Spleen (tissue), 11 donors: ENCODE results near the gene PPP1CC. TPM values are rescaled to one million over a fixed set of nuclear protein-coding genes. Genes with fewer than 3 reads are reported as not detected.
A peak's percentile ranks its signal among the peaks of the same experiment; 100 is the strongest.

Experiments
- DNase-seq: peaks from one replicate; pipeline ENCODE4 v3.0.0-alpha.2; 2020
- H3K27ac ChIP-seq, 8 donors: fragments of 200-600 bp; sonication (generic) in 7 of 8; 1 replicate in 4 of 8; 2 replicates in 4 of 8; pipeline versions ENCODE4 v1.5.0 to v1.8.0; 2016 to 2021; ENCODE audit warnings: inconsistent platforms in 4 of 8, mild to moderate bottlenecking in 4 of 8, moderate library complexity in 1 of 8
- H3K27me3 ChIP-seq, 7 donors: fragments of 200-600 bp; sonication (generic) in 6 of 7; replicated peaks in 1 of 7; 1 replicate in 4 of 7; 2 replicates in 3 of 7; pipeline versions ENCODE4 v1.5.0 to v1.8.0; 2016 to 2021; ENCODE audit warnings: inconsistent platforms in 3 of 7, mild to moderate bottlenecking in 1 of 7
- H3K36me3 ChIP-seq, 6 donors: fragments of 200-600 bp; sonication (generic) in 5 of 6; 1 replicate in 4 of 6; 2 replicates in 2 of 6; pipeline versions ENCODE4 v1.5.0 to v1.8.0; 2016 to 2021; ENCODE audit warnings: inconsistent platforms in 2 of 6
- H3K4me1 ChIP-seq, 6 donors: fragments of 200-600 bp; sonication (generic) in 5 of 6; 1 replicate in 3 of 6; 2 replicates in 3 of 6; pipeline versions ENCODE4 v1.5.0 to v1.8.0; 2016 to 2021; ENCODE audit warnings: inconsistent platforms in 3 of 6
- H3K4me3 ChIP-seq, 8 donors: fragments of 200-600 bp; sonication (generic) in 7 of 8; 1 replicate in 4 of 8; 2 replicates in 4 of 8; pipeline versions ENCODE4 v1.5.0 to v1.8.0; 2016 to 2021; ENCODE audit warnings: inconsistent platforms in 4 of 8, mild to moderate bottlenecking in 4 of 8, moderate library complexity in 2 of 8
- H3K9me3 ChIP-seq, 8 donors: fragments of 200-600 bp; sonication (generic) in 7 of 8; 1 replicate in 4 of 8; 2 replicates in 4 of 8; pipeline versions ENCODE4 v1.5.0 to v1.8.0; 2016 to 2021; ENCODE audit warnings: inconsistent platforms in 4 of 8
- CTCF ChIP-seq, 11 experiments: fragments of 200-600 bp in 7 of 11; fragments of 450-650 bp in 4 of 11; sonication (generic) in 4 of 11; IDR thresholded peaks in 8 of 11; conservative IDR thresholded peaks in 3 of 11; 1 replicate in 7 of 11; 2 replicates in 4 of 11; pipeline versions ENCODE4 v1.4.0 to v1.8.0; 2016 to 2021; ENCODE audit warnings: antibody characterized with exemption in 11 of 11, inconsistent platforms in 4 of 11, mild to moderate bottlenecking in 1 of 11
- POLR2A ChIP-seq, 3 donors: fragments of 450-650 bp; IDR thresholded peaks; one replicate each; pipeline ENCODE4 v1.5.1; 2017; ENCODE audit warnings: antibody characterized with exemption in 3 of 3, mild to moderate bottlenecking in 1 of 3
- POLR2AphosphoS5 ChIP-seq, 3 donors: sonication (generic); formaldehyde crosslinking; IDR thresholded peaks; one replicate each; pipeline ENCODE4 v1.5.1; 2017; ENCODE audit warnings: antibody characterized with exemption in 3 of 3
- WGBS, 5 donors: extraction: QIAGEN DNeasy Blood & Tissue Kit in 3 of 5; methylation state at CpG; one replicate each; pipeline versions ENCODE4 v1.1.5 to v1.1.7; 2013 to 2018; 5-methylcytosine and 5-hydroxymethylcytosine counted together
- intact Hi-C: fragments of 100-400 bp; cut with DNase I; formaldehyde crosslinking; loops from one replicate; pipeline ENCODE4 v1.15.0; 2023; ENCODE audit warnings: low total_unique reads
- polyA plus RNA-seq, 3 donors: library from polyadenylated mRNA; stranded (reverse); fragments of 200-250 nt; gene quantifications; one replicate each; pipeline ENCODE4 v1.2.1, GENCODE V29; 2013
- total RNA-seq, 7 donors: library from RNA; depleted of rRNA in 3 of 7; stranded (reverse); fragments of >200 nt in 3 of 7; fragmentation: NEBNext Ultra II Directional in 4 of 7; extraction: Animal tissue kit (Norgen Biotek cat#: 25700) in 4 of 7; gene quantifications; one replicate each; pipeline versions ENCODE4 v1.1.0 to v1.2.1, GENCODE V29; 2016 to 2021
- donor health status: healthy with polysubstance abuse.
- donor health status: DM: no; HTN: no; CAD: no; lungs with moderate emphysema.
- donor health status: DM: no; HTN: no; CAD: no.
- donor health status: Bipolar disorder and iron deficiency.
- donor health status: healthy.
- donor health status: DM: no; HTN: no; CAD: no.
- donor health status: DM: yes; HTN: yes; CAD: no.

The PPP1CC gene
- total and polyA plus RNA-seq, 10 donors = 74.8 to 173 (median 111) TPM

- no peaks in the 10 kb centered on the region for H3K4me1 ChIP-seq
- H3K27ac ChIP-seq = no peak overlapping the region
- no peak for DNase-seq
- H3K36me3 ChIP-seq = no peaks in the 10 kb centered on the region
- TF ChIP-seq POLR2A (IDR thresholded peaks at IDR 0.05) (no peak), POLR2AphosphoS5 (IDR thresholded peaks at IDR 0.05) (no peak), CTCF (IDR thresholded peaks at IDR 0.05 in 8 of 11, conservative IDR thresholded peaks at IDR 0.05 in 3 of 11) (no peak)
- H3K9me3 ChIP-seq = no peaks in the 10 kb centered on the region
- H3K4me3 ChIP-seq = no peak overlapping the region
- WGBS, 5 donors = 90 to 94% (median 92%) methylated on average over 6 of the region's 6 CpGs
- intact Hi-C loops = no loop called here
- H3K27me3 ChIP-seq = no peaks in the 10 kb centered on the region
Observed at GRCh38 chr12:110758922-110759321, 16.2 kb upstream of the PPP1CC start.

GRCh38 chr12:110756611-110757010, 13.9 kb upstream of the PPP1CC start:
- Histone ChIP-seq H3K36me3 (no peaks in the 10 kb centered on the region), H3K4me3 (no peak overlapping the region), H3K4me1 (no peaks in the 10 kb centered on the region), H3K9me3 (no peaks in the 10 kb centered on the region), H3K27ac (no peak overlapping the region), H3K27me3 (no peaks in the 10 kb centered on the region)
- TF ChIP-seq CTCF (IDR thresholded peaks at IDR 0.05 in 8 of 11, conservative IDR thresholded peaks at IDR 0.05 in 3 of 11) = no peak
- 86 to 96% (median 88%) methylated on average over 1 of the region's 1 CpG for WGBS, 5 donors
- DNase-seq = no peak
- intact Hi-C loops = no loop called here

GRCh38 chr12:110754101-110754793, 11.6 kb upstream of the PPP1CC start:
- Histone ChIP-seq H3K4me3 (no peak overlapping the region), H3K4me1 (no peaks in the 10 kb centered on the region), H3K9me3 (no peaks in the 10 kb centered on the region), H3K27ac (peak overlapping the region in 2 of 8 donors; percentile 37 to 39), H3K27me3 (no peaks in the 10 kb centered on the region), H3K36me3 (no peaks in the 10 kb centered on the region)
- no peak for DNase-seq
- 76 to 88% (median 82%) methylated on average over 3 of the region's 3 CpGs for WGBS, 5 donors
- intact Hi-C loops = no loop called here
- TF ChIP-seq POLR2A (IDR thresholded peaks at IDR 0.05) = no peak
- no peak for TF ChIP-seq CTCF (IDR thresholded peaks at IDR 0.05 in 8 of 11, conservative IDR thresholded peaks at IDR 0.05 in 3 of 11)
- TF ChIP-seq POLR2AphosphoS5 (IDR thresholded peaks at IDR 0.05) = no peak

GRCh38 chr12:110750784-110751461, 8.2 kb upstream of the PPP1CC start:
- Histone ChIP-seq H3K27ac (no peak overlapping the region), H3K4me3 (no peak overlapping the region), H3K9me3 (no peaks in the 10 kb centered on the region), H3K4me1 (no peaks in the 10 kb centered on the region), H3K27me3 (no peaks in the 10 kb centered on the region), H3K36me3 (no peaks in the 10 kb centered on the region)
- intact Hi-C loops = no loop called here
- 89 to 96% (median 94%) methylated on average over 13 of the region's 13 CpGs for WGBS, 5 donors
- TF ChIP-seq POLR2A (IDR thresholded peaks at IDR 0.05) (no peak), CTCF (IDR thresholded peaks at IDR 0.05 in 8 of 11, conservative IDR thresholded peaks at IDR 0.05 in 3 of 11) (no peak), POLR2AphosphoS5 (IDR thresholded peaks at IDR 0.05) (no peak)
- no peak for DNase-seq
